Liver (tissue), 9 donors: ENCODE measurements around the gene PDXK. TPM values are rescaled to one million over a fixed set of nuclear protein-coding genes. Genes with fewer than 3 reads are reported as not detected.

Experiments used
- DNase-seq: peaks from one replicate; pipeline ENCODE4 v3.0.0-alpha.2; 2017; ENCODE audit warnings: low spot score
- H3K27ac ChIP-seq, 2 donors: one replicate each; pipeline ENCODE4 v1.7.0; 2013; ENCODE audit warnings: inconsistent platforms in 2 of 2, low read length in 2 of 2, control low read depth in 1 of 2, low read depth in 1 of 2, mild to moderate bottlenecking in 1 of 2
- H3K27me3 ChIP-seq, 4 donors: one replicate each; pipeline versions ENCODE4 v1.6.1 to v1.7.0; 2013; ENCODE audit warnings: low read length in 3 of 4, inconsistent platforms in 1 of 4, mild to moderate bottlenecking in 1 of 4, moderate library complexity in 1 of 4; ENCODE audit not compliant: control insufficient read depth in 4 of 4, insufficient read depth in 4 of 4
- H3K36me3 ChIP-seq, 4 donors: one replicate each; pipeline versions ENCODE4 v1.6.1 to v1.7.0; 2013; ENCODE audit warnings: low read length in 3 of 4, mild to moderate bottlenecking in 3 of 4, low read depth in 1 of 4, moderate library complexity in 1 of 4; ENCODE audit not compliant: control insufficient read depth in 4 of 4, insufficient read depth in 3 of 4
- H3K4me1 ChIP-seq, 4 donors: one replicate each; pipeline versions ENCODE4 v1.6.1 to v1.7.0; 2013; ENCODE audit warnings: low read length in 3 of 4, mild to moderate bottlenecking in 3 of 4, moderate library complexity in 1 of 4; ENCODE audit not compliant: control insufficient read depth in 4 of 4, insufficient read depth in 4 of 4
- H3K4me3 ChIP-seq, 3 donors: one replicate each; pipeline versions ENCODE4 v1.6.1 to v1.7.0; 2013; ENCODE audit warnings: low read length in 3 of 3, control low read depth in 1 of 3, low read depth in 1 of 3, mild to moderate bottlenecking in 1 of 3
- H3K9ac ChIP-seq, 2 donors: one replicate each; pipeline ENCODE4 v1.7.0; 2013; ENCODE audit warnings: low read length in 2 of 2, mild to moderate bottlenecking in 2 of 2, moderate library complexity in 2 of 2, control low read depth in 1 of 2, low read depth in 1 of 2
- H3K9me3 ChIP-seq, 4 donors: one replicate each; pipeline versions ENCODE4 v1.6.1 to v1.7.0; 2013; ENCODE audit warnings: low read length in 3 of 4; ENCODE audit not compliant: control insufficient read depth in 4 of 4
- CTCF ChIP-seq: fragments of 150-350 bp; IDR thresholded peaks from 2 replicates; pipeline ENCODE4 v1.5.1; 2017; ENCODE audit warnings: improper control_type of control experiment, low read depth, low read length; ENCODE audit not compliant: missing input control
- EGR1 ChIP-seq, 2 donors: IDR thresholded peaks; 2 replicates each; pipeline ENCODE4 v1.6.1; 2016 to 2018; ENCODE audit warnings: antibody characterized with exemption in 2 of 2, low read depth in 2 of 2
- FOXA1 ChIP-seq: IDR thresholded peaks from 2 replicates; pipeline ENCODE4 v1.6.1; 2016; ENCODE audit warnings: antibody characterized with exemption
- FOXA2 ChIP-seq: IDR thresholded peaks from 2 replicates; pipeline ENCODE4 v1.6.1; 2016; ENCODE audit warnings: antibody characterized with exemption
- GABPA ChIP-seq, 2 donors: IDR thresholded peaks in 1 of 2; conservative IDR thresholded peaks in 1 of 2; 2 replicates each; pipeline ENCODE4 v1.6.1; 2016; ENCODE audit warnings: antibody characterized with exemption in 2 of 2, mild to moderate bottlenecking in 1 of 2, moderate library complexity in 1 of 2
- HNF4G ChIP-seq: IDR thresholded peaks from 2 replicates; pipeline ENCODE4 v1.6.1; 2016; ENCODE audit warnings: antibody characterized with exemption
- JUND ChIP-seq, 2 donors: IDR thresholded peaks; 2 replicates each; pipeline ENCODE4 v1.6.1; 2016; ENCODE audit warnings: antibody characterized with exemption in 2 of 2
- MAX ChIP-seq: IDR thresholded peaks from 2 replicates; pipeline ENCODE4 v1.6.1; 2016; ENCODE audit warnings: antibody characterized with exemption
- NR2F2 ChIP-seq: IDR thresholded peaks from 2 replicates; pipeline ENCODE4 v1.6.1; 2016; ENCODE audit warnings: antibody characterized with exemption
- RAD21 ChIP-seq, 2 donors: IDR thresholded peaks; 2 replicates each; pipeline ENCODE4 v1.6.1; 2016; ENCODE audit warnings: antibody characterized with exemption in 2 of 2, mild to moderate bottlenecking in 2 of 2
- RXRA ChIP-seq, 2 donors: IDR thresholded peaks; 2 replicates each; pipeline ENCODE4 v1.6.1; 2017 to 2018; ENCODE audit warnings: antibody characterized with exemption in 2 of 2, mild to moderate bottlenecking in 1 of 2
- SP1 ChIP-seq: IDR thresholded peaks from 2 replicates; pipeline ENCODE4 v1.6.1; 2018; ENCODE audit warnings: antibody characterized with exemption, mild to moderate bottlenecking
- TAF1 ChIP-seq: conservative IDR thresholded peaks from 2 replicates; pipeline ENCODE4 v1.6.1; 2016; ENCODE audit warnings: antibody characterized with exemption, mild to moderate bottlenecking
- YY1 ChIP-seq: IDR thresholded peaks from 2 replicates; pipeline ENCODE4 v1.6.1; 2016; ENCODE audit warnings: antibody characterized with exemption, mild to moderate bottlenecking
- WGBS: extraction: QIAGEN DNeasy Blood & Tissue Kit; methylation state at CpG from one replicate; pipeline ENCODE4 v1.1.7; 2013; 5-methylcytosine and 5-hydroxymethylcytosine counted together
- polyA plus RNA-seq, 2 donors: library from polyadenylated mRNA; stranded (reverse) in 1 of 2; unstranded in 1 of 2; fragments of 200-250 nt in 1 of 2; fragments of >200 nt in 1 of 2; fragmentation: Nextera tagmentation in 1 of 2; extraction: Ambion mirVana in 1 of 2; gene quantifications; one replicate each; pipeline versions ENCODE4 v1.2.1 to v1.2.3, GENCODE V29; 2013 to 2015
- total RNA-seq, 2 donors: library from RNA; depleted of rRNA; stranded (reverse); fragments of >200 nt; gene quantifications; one replicate each; pipeline ENCODE4 v1.2.3, GENCODE V29; 2014
- TF ChIP-seq, protein P1 (sequence below): IDR thresholded peaks from 2 replicates; pipeline ENCODE4 v1.6.1; 2016; ENCODE audit warnings: antibody characterized with exemption, mild to moderate bottlenecking
- TF ChIP-seq, protein P2 (sequence below): IDR thresholded peaks from 2 replicates; pipeline ENCODE4 v1.6.1; 2016; ENCODE audit warnings: antibody characterized with exemption
- TF ChIP-seq, protein P3 (sequence below): IDR thresholded peaks from 2 replicates; pipeline ENCODE4 v1.6.1; 2016; ENCODE audit warnings: antibody characterized with exemption
- donor health status: healthy.
- donor health status: healthy.
- donor health status: healthy.
- donor health status: healthy.
- donor health status: healthy.

The PDXK gene
- total and polyA plus RNA-seq, 4 donors = 20.5 to 104 (median 34.9) TPM

- TF ChIP-seq RXRA (IDR thresholded peaks at IDR 0.05) (no peak), EGR1 (IDR thresholded peaks at IDR 0.05; ENCODE audit: low read depth in 2 of 2) (no peak), MAX (no peak), FOXA2 (no peak), HNF4G (no peak), TAF1 (no peak), CTCF (no peak), RAD21 (IDR thresholded peaks at IDR 0.05) (no peak), YY1 (no peak), FOXA1 (no peak), JUND (IDR thresholded peaks at IDR 0.05) (no peak), SP1 (no peak), GABPA (IDR thresholded peaks at IDR 0.05 in 1 of 2, conservative IDR thresholded peaks at IDR 0.05 in 1 of 2) (no peak), NR2F2 (no peak)
- TF ChIP-seq, protein P1, sequence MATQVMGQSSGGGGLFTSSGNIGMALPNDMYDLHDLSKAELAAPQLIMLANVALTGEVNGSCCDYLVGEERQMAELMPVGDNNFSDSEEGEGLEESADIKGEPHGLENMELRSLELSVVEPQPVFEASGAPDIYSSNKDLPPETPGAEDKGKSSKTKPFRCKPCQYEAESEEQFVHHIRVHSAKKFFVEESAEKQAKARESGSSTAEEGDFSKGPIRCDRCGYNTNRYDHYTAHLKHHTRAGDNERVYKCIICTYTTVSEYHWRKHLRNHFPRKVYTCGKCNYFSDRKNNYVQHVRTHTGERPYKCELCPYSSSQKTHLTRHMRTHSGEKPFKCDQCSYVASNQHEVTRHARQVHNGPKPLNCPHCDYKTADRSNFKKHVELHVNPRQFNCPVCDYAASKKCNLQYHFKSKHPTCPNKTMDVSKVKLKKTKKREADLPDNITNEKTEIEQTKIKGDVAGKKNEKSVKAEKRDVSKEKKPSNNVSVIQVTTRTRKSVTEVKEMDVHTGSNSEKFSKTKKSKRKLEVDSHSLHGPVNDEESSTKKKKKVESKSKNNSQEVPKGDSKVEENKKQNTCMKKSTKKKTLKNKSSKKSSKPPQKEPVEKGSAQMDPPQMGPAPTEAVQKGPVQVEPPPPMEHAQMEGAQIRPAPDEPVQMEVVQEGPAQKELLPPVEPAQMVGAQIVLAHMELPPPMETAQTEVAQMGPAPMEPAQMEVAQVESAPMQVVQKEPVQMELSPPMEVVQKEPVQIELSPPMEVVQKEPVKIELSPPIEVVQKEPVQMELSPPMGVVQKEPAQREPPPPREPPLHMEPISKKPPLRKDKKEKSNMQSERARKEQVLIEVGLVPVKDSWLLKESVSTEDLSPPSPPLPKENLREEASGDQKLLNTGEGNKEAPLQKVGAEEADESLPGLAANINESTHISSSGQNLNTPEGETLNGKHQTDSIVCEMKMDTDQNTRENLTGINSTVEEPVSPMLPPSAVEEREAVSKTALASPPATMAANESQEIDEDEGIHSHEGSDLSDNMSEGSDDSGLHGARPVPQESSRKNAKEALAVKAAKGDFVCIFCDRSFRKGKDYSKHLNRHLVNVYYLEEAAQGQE = no peak
- TF ChIP-seq, protein P2, sequence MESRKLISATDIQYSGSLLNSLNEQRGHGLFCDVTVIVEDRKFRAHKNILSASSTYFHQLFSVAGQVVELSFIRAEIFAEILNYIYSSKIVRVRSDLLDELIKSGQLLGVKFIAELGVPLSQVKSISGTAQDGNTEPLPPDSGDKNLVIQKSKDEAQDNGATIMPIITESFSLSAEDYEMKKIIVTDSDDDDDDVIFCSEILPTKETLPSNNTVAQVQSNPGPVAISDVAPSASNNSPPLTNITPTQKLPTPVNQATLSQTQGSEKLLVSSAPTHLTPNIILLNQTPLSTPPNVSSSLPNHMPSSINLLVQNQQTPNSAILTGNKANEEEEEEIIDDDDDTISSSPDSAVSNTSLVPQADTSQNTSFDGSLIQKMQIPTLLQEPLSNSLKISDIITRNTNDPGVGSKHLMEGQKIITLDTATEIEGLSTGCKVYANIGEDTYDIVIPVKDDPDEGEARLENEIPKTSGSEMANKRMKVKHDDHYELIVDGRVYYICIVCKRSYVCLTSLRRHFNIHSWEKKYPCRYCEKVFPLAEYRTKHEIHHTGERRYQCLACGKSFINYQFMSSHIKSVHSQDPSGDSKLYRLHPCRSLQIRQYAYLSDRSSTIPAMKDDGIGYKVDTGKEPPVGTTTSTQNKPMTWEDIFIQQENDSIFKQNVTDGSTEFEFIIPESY = no peak
- TF ChIP-seq, protein P3, sequence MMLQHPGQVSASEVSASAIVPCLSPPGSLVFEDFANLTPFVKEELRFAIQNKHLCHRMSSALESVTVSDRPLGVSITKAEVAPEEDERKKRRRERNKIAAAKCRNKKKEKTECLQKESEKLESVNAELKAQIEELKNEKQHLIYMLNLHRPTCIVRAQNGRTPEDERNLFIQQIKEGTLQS = no peak
- Histone ChIP-seq H3K27me3 (no peaks in the 10 kb centered on the region), H3K4me3 (no peak overlapping the region), H3K36me3 (peaks cover 9 to 55% (median 22%) of the 10 kb centered on the region in 4 donors), H3K9me3 (no peaks in the 10 kb centered on the region), H3K9ac (no peak overlapping the region), H3K4me1 (no peaks in the 10 kb centered on the region), H3K27ac (no peak overlapping the region)
- 96% methylated on average over 23 of the region's 23 CpGs for WGBS
- no peak for DNase-seq
These were observed 24.9 kb upstream of the PDXK start for GRCh38 chr21:43693981-43694380.
